T-helper 2 cell treated with Interferon-gamma antibody and Interleukin-4, amounts not matched to agents 5 μg/mL and 100 μg/mL, for 36 hours (primary cell): ENCODE measurements around the gene SCUBE3.
A peak's percentile ranks its signal among the peaks of the same experiment; 100 is the strongest.

Experiments
- DNase-seq: peaks from one replicate; pipeline ENCODE4 v3.0.0; 2021; ENCODE audit warnings: low spot score
- H3K27ac Mint-ChIP-seq: one replicate; pipeline ENCODE4 v1.8.0; 2021; ENCODE audit warnings: mild to moderate bottlenecking, mixed read lengths
- H3K27me3 Mint-ChIP-seq: one replicate; pipeline ENCODE4 v1.8.0; 2021; ENCODE audit warnings: low read depth, mixed read lengths
- H3K36me3 Mint-ChIP-seq: one replicate; pipeline ENCODE4 v1.8.0; 2021; ENCODE audit warnings: low read depth, mixed read lengths
- H3K4me1 Mint-ChIP-seq: one replicate; pipeline ENCODE4 v1.8.0; 2021; ENCODE audit warnings: low read depth, mixed read lengths
- H3K4me3 Mint-ChIP-seq: one replicate; pipeline ENCODE4 v1.8.0; 2022; ENCODE audit warnings: mild to moderate bottlenecking, moderate library complexity, mixed read lengths
- H3K9me3 Mint-ChIP-seq: one replicate; pipeline ENCODE4 v1.8.0; 2021; ENCODE audit warnings: mixed read lengths

The SCUBE3 gene

GRCh38 chr6:35213824-35214756, at the start of gene SCUBE3:
Gene SCUBE3 (plus strand): TSS chr6:35213956. CDS start chr6:35214419, 463 bp downstream.
- Mint-ChIP-seq H3K27me3 (peaks cover 79% of the 10 kb centered on the region), H3K4me1 (no peaks in the 10 kb centered on the region), H3K36me3 (no peaks in the 10 kb centered on the region), H3K9me3 (no peaks in the 10 kb centered on the region), H3K4me3 (peak within 1 kb of the TSS; percentile 73), H3K27ac (no peak within 1 kb of the TSS)
- no peak for DNase-seq

- Mint-ChIP-seq H3K4me1 (no peaks in the 10 kb centered on the region), H3K27ac (no peak overlapping the region), H3K27me3 (peaks cover 11% of the 10 kb centered on the region), H3K9me3 (peaks cover under 1% of the 10 kb centered on the region), H3K4me3 (no peak overlapping the region), H3K36me3 (peaks cover under 1% of the 10 kb centered on the region)
- no peak for DNase-seq
Observed at GRCh38 chr6:35164277-35164676, 49.5 kb upstream of the SCUBE3 start.

GRCh38 chr6:35164868-35165267, 48.9 kb upstream of the SCUBE3 start:
- DNase-seq = no peak
- no peak overlapping the region for H3K4me3 Mint-ChIP-seq
- H3K27ac Mint-ChIP-seq = no peak overlapping the region
- H3K9me3 Mint-ChIP-seq = peaks cover 7% of the 10 kb centered on the region
- peaks cover 8% of the 10 kb centered on the region for H3K27me3 Mint-ChIP-seq
- H3K4me1 Mint-ChIP-seq = no peaks in the 10 kb centered on the region
- H3K36me3 Mint-ChIP-seq = peaks cover 5% of the 10 kb centered on the region

- Mint-ChIP-seq H3K9me3 (peaks cover 7% of the 10 kb centered on the region), H3K4me1 (no peaks in the 10 kb centered on the region), H3K4me3 (no peak overlapping the region), H3K36me3 (peaks cover 5% of the 10 kb centered on the region), H3K27me3 (peaks cover 7% of the 10 kb centered on the region), H3K27ac (no peak overlapping the region)
- no peak for DNase-seq
Observed at GRCh38 chr6:35165630-35166071, 48.1 kb upstream of the SCUBE3 start.

- H3K9me3 Mint-ChIP-seq = peaks cover 7% of the 10 kb centered on the region
- DNase-seq = no peak
- H3K27me3 Mint-ChIP-seq = peaks cover 5% of the 10 kb centered on the region
- no peaks in the 10 kb centered on the region for H3K4me1 Mint-ChIP-seq
- no peak overlapping the region for H3K27ac Mint-ChIP-seq
- H3K4me3 Mint-ChIP-seq = no peak overlapping the region
- peaks cover 5% of the 10 kb centered on the region for H3K36me3 Mint-ChIP-seq
Observed at GRCh38 chr6:35166116-35166515, 47.6 kb upstream of the SCUBE3 start.

GRCh38 chr6:35166520-35166919, 47.2 kb upstream of the SCUBE3 start:
- Mint-ChIP-seq H3K27me3 (peaks cover 2% of the 10 kb centered on the region), H3K36me3 (peaks cover 5% of the 10 kb centered on the region), H3K4me1 (no peaks in the 10 kb centered on the region), H3K9me3 (peaks cover 7% of the 10 kb centered on the region), H3K27ac (no peak overlapping the region), H3K4me3 (no peak overlapping the region)
- DNase-seq = no peak

GRCh38 chr6:35167505-35167904, 46.3 kb upstream of the SCUBE3 start:
- no peaks in the 10 kb centered on the region for H3K4me1 Mint-ChIP-seq
- peaks cover 7% of the 10 kb centered on the region for H3K9me3 Mint-ChIP-seq
- no peak for DNase-seq
- H3K36me3 Mint-ChIP-seq = peaks cover 5% of the 10 kb centered on the region
- no peak overlapping the region for H3K27ac Mint-ChIP-seq
- peaks cover 2% of the 10 kb centered on the region for H3K27me3 Mint-ChIP-seq
- no peak overlapping the region for H3K4me3 Mint-ChIP-seq

DNA sequence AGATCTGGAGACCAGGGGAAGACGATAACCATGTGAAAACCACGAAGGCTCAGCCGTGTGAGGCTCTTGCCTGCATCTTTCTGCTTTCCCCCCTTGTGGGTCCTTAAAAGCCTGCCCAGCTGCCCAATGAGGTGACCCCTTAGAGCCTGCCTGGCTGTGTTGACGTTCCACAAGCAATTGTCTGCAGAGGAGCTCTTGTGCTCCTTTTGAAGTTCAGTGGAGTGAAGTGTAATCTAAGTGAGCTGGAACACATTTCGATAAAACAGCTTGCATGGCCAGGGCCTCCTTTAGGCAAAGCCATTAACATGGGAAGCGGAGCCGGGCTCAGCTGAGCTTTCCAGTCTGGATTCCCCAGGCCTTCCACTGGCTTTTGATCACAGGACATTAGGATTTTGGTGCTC, 45.3 kb upstream of the SCUBE3 start:
- Mint-ChIP-seq H3K27me3 (peaks cover 2% of the 10 kb centered on the region), H3K27ac (no peak overlapping the region), H3K4me1 (peaks cover 3% of the 10 kb centered on the region), H3K36me3 (peaks cover 5% of the 10 kb centered on the region), H3K4me3 (no peak overlapping the region), H3K9me3 (peaks cover 7% of the 10 kb centered on the region)
- no peak for DNase-seq

DNA sequence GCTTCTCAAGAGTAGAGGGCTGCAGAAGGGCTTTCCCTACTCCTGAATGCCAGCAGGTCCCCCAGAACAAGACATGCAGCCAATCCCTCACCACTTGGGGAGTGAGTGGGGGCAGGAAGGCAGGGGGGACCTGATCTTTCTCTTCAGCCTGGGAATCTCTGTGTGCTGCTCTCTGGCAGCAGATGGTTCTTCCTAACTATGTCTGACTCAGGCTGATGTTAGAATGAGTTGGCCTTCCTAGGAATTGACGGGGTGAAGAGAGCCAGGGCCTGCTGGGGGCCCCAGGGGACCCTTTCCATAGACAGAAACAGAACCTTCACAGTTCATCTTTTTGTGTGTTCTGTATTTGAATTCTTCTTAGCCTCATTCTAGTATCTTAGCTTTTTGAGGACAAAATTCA, 43.6 kb upstream of the SCUBE3 start:
- DNase-seq = no peak
- no peak overlapping the region for H3K4me3 Mint-ChIP-seq
- H3K27ac Mint-ChIP-seq = no peak overlapping the region
- peaks cover 2% of the 10 kb centered on the region for H3K27me3 Mint-ChIP-seq
- H3K36me3 Mint-ChIP-seq = peaks cover 5% of the 10 kb centered on the region
- peaks cover 7% of the 10 kb centered on the region for H3K9me3 Mint-ChIP-seq
- H3K4me1 Mint-ChIP-seq = peaks cover 7% of the 10 kb centered on the region

DNA sequence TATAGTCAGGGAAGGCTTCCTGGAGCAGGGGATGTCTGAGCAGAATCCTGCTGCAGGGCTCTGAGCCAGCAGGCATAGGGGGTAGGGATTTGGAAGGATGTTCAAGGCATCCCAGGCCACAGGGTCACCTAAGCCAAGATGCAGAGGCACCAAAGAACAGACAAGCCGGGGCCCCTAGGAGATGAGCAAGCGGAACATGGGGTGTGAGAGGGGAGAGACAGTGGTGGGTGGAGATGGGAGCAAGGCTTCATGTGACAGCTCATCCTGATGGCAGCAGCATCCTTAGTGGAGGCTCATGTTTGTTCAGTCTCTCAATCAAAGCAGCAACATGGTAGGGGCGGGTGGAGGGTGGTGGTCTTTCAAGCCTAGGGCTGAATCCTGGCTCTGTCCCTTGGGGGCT, 42.9 kb upstream of the SCUBE3 start:
- no peak overlapping the region for H3K4me3 Mint-ChIP-seq
- H3K27ac Mint-ChIP-seq = no peak overlapping the region
- peaks cover 7% of the 10 kb centered on the region for H3K4me1 Mint-ChIP-seq
- H3K36me3 Mint-ChIP-seq = peaks cover 5% of the 10 kb centered on the region
- peaks cover 4% of the 10 kb centered on the region for H3K27me3 Mint-ChIP-seq
- no peak for DNase-seq
- H3K9me3 Mint-ChIP-seq = peaks cover 7% of the 10 kb centered on the region

GRCh38 chr6:35173044-35173426, 40.7 kb upstream of the SCUBE3 start:
- H3K36me3 Mint-ChIP-seq = peaks cover 5% of the 10 kb centered on the region
- H3K27me3 Mint-ChIP-seq = peaks cover 10% of the 10 kb centered on the region
- DNase-seq = no peak
- no peak overlapping the region for H3K4me3 Mint-ChIP-seq
- H3K4me1 Mint-ChIP-seq = peaks cover 10% of the 10 kb centered on the region
- H3K27ac Mint-ChIP-seq = no peak overlapping the region
- peaks cover 7% of the 10 kb centered on the region for H3K9me3 Mint-ChIP-seq

DNA sequence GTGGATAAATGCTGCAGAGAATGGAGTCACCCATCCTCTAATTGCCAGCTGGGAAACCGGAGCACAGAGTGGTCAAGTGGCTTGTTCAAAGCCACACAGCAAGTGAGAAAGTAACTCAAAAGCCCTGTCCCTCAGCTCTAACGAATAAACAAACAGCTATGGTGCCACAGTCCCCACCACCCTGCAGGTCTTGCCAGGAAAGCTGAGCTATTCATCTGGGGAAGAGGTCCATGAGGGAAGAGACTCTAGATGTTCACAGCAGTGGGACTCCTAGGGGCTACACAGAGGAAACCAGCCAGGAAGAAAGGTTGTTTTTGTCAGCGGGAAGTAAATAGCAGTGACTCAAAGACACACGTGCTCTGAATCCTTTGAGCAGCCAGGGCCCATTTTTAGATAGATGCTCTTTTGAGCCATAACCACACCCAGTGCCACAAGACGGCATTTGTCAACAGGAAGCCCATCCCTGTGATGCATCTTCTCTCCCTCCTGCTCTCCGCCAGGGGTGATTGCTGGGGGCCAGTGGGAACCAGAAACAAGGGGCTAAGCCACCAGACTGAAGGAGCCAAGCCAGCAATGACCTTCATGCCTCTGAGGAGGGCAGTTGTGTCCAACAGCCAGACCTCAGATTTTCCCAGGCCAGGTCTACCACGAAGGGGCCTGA, 40.2 kb upstream of the SCUBE3 start:
- H3K4me3 Mint-ChIP-seq = no peak overlapping the region
- peaks cover 10% of the 10 kb centered on the region for H3K4me1 Mint-ChIP-seq
- peaks cover 10% of the 10 kb centered on the region for H3K27me3 Mint-ChIP-seq
- peaks cover 7% of the 10 kb centered on the region for H3K9me3 Mint-ChIP-seq
- H3K27ac Mint-ChIP-seq = no peak overlapping the region
- DNase-seq = no peak
- peaks cover 5% of the 10 kb centered on the region for H3K36me3 Mint-ChIP-seq

DNA sequence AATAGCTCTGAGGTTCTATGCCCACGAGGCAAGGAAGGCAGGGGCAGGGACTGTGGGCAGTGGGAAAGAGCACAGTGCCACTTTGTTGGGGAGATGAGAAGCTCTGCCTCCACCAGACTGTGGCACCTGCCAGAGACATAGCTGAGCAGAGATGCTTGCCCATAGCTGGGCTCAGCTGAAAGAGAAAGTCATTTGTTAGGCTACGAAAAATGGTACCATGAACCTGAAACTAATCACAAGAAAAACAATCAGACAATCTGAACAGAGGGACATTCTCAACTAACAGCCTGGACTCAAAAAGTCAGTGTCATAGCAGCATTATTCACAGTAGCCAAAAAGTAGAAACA, 39.7 kb upstream of the SCUBE3 start:
- Mint-ChIP-seq H3K27me3 (peaks cover 10% of the 10 kb centered on the region), H3K36me3 (peaks cover 5% of the 10 kb centered on the region), H3K4me3 (no peak overlapping the region), H3K27ac (no peak overlapping the region), H3K4me1 (peaks cover 10% of the 10 kb centered on the region), H3K9me3 (peaks cover 7% of the 10 kb centered on the region)
- no peak for DNase-seq

DNA sequence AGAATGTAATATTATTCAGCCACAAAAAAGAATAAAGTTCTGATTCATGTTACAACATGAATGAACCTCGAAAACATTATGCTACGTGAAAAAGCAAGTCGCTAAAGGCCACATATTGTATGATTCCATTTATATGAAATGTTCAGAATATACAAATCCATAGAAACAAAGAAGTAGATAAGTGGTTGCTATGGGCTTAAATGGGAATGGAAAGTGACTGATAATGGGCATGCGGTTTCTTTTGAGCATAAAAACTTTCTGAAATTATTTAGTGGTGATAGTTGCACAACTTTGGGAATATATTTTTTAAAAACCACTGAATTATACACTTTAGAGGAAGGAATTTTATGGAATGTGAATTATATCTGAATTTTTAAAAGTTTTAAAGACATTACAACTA, 39.3 kb upstream of the SCUBE3 start:
- H3K27me3 Mint-ChIP-seq = peaks cover 10% of the 10 kb centered on the region
- H3K36me3 Mint-ChIP-seq = peaks cover 3% of the 10 kb centered on the region
- DNase-seq = no peak
- no peak overlapping the region for H3K27ac Mint-ChIP-seq
- H3K4me1 Mint-ChIP-seq = peaks cover 10% of the 10 kb centered on the region
- H3K4me3 Mint-ChIP-seq = no peak overlapping the region
- H3K9me3 Mint-ChIP-seq = peaks cover 3% of the 10 kb centered on the region
